ENCODE data around the gene PPP6R3.
"Not testable (repeated sequence)": the region's sequence is repeated elsewhere in the genome, so short reads cannot be mapped to it uniquely, and the experiment has no call there.

GRCh38 chr11:68475626-68476025, 15.1 kb downstream of the PPP6R3 start:
- TF ChIP-seq CTCF (optimal IDR thresholded peaks at IDR 0.05 in 1 of 3, IDR thresholded peaks at IDR 0.05 in 1 of 3, conservative IDR thresholded peaks at IDR 0.05 in 1 of 3; ENCODE audit: extremely low read depth in 1 of 3, insufficient read depth in 2 of 3, low read length in 3 of 3); EZH2 (IDR thresholded peaks at IDR 0.05; ENCODE audit: low read length): not testable (repeated sequence)
